ENCODE measurements around the gene XPNPEP2.

DNA sequence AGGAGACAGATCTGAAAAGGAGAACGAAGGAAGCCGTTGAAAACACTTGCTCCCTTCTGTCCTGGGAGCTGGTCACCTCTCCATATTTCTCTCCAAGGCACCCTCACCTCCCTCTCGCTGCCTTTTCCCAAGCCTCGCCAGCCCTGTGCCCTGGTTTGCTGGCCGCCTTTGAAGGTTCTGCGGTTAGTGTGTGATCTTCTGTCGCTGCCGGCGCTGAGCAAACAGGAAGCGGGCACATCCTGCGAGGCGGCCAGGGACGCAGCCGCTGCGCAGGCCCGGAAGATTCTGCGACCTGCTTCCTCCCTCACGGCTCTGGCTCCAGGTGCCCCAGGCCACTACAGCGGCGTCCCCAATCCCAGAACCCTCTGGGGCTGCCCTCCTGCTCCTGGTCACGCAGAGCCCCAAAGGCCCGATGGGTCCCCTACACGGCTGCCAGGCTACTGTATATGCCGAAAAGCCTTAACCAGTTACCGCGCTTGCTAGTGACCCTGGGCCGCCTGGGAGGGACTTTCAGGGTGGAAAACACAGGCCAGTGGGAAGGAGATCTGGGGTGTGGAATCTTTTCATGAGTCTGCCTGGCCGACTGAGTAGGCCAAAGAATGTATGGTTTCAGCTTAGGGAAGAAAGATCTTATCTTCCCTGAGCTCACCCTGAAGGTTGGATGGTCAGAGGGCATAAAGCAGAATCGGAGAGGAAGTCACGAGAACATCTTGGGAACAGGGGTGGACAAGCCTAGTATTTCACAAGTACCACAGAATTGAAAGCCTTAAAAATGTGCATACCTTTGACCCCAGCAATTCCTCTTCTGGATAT lies 38.6 kb downstream of the XPNPEP2 start:
- TF ChIP-seq, protein P1, sequence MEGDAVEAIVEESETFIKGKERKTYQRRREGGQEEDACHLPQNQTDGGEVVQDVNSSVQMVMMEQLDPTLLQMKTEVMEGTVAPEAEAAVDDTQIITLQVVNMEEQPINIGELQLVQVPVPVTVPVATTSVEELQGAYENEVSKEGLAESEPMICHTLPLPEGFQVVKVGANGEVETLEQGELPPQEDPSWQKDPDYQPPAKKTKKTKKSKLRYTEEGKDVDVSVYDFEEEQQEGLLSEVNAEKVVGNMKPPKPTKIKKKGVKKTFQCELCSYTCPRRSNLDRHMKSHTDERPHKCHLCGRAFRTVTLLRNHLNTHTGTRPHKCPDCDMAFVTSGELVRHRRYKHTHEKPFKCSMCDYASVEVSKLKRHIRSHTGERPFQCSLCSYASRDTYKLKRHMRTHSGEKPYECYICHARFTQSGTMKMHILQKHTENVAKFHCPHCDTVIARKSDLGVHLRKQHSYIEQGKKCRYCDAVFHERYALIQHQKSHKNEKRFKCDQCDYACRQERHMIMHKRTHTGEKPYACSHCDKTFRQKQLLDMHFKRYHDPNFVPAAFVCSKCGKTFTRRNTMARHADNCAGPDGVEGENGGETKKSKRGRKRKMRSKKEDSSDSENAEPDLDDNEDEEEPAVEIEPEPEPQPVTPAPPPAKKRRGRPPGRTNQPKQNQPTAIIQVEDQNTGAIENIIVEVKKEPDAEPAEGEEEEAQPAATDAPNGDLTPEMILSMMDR (conservative IDR thresholded peaks at IDR 0.05 in 1 of 2, IDR thresholded peaks at IDR 0.05 in 1 of 2; ENCODE audit: extremely low read depth in 1 of 2, insufficient read depth in 1 of 2, low read depth in 1 of 2, low read length in 2 of 2): no peak
- TF ChIP-seq EZH2 (IDR thresholded peaks at IDR 0.05; ENCODE audit: borderline replicate concordance, low read length): no peak

Data from mammary epithelial cell (primary cell).